Tibial nerve (tissue), 3 donors: ENCODE data around the gene KRT26.

Source experiments
- POLR2A ChIP-seq, 2 donors: fragments of 450-650 bp; IDR thresholded peaks; one replicate each; pipeline ENCODE4 v1.6.1; 2017; ENCODE audit warnings: antibody characterized with exemption in 2 of 2, mild to moderate bottlenecking in 2 of 2, moderate library complexity in 2 of 2
- TF ChIP-seq, protein P1 (sequence below), 5 experiments: fragments of 200-600 bp in 3 of 5; fragments of 450-650 bp in 2 of 5; sonication (generic) in 3 of 5; IDR thresholded peaks; one replicate each; pipeline ENCODE4 v1.5.1; 2016 to 2019; ENCODE audit warnings: antibody characterized with exemption in 5 of 5, mild to moderate bottlenecking in 3 of 5, moderate library complexity in 2 of 5

DNA sequence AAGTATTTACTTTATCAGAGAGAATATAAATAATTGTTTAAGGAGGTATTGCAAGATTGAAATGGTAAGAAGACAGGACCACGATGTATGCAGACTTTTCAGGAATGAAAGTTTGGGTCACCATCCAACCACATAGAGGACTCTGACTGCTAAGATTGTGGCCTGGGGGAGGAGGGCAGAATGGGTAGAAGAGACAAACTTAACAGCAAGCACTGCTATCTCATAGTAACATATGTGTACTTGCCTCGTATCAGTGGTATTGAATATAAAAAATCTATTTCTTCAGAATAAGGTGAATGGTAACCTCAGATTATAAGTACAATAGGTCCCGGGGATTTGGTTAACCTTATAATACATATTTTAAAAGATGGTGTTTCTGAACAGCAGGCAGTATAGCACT, 44.6 kb upstream of the KRT26 start:
- TF ChIP-seq, protein P1, sequence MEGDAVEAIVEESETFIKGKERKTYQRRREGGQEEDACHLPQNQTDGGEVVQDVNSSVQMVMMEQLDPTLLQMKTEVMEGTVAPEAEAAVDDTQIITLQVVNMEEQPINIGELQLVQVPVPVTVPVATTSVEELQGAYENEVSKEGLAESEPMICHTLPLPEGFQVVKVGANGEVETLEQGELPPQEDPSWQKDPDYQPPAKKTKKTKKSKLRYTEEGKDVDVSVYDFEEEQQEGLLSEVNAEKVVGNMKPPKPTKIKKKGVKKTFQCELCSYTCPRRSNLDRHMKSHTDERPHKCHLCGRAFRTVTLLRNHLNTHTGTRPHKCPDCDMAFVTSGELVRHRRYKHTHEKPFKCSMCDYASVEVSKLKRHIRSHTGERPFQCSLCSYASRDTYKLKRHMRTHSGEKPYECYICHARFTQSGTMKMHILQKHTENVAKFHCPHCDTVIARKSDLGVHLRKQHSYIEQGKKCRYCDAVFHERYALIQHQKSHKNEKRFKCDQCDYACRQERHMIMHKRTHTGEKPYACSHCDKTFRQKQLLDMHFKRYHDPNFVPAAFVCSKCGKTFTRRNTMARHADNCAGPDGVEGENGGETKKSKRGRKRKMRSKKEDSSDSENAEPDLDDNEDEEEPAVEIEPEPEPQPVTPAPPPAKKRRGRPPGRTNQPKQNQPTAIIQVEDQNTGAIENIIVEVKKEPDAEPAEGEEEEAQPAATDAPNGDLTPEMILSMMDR (IDR thresholded peaks at IDR 0.05): no peak
- TF ChIP-seq POLR2A (IDR thresholded peaks at IDR 0.05): no peak
